ENCODE results near the gene AGAP3. TPM values are rescaled to one million over a fixed set of nuclear protein-coding genes. Genes with fewer than 3 reads are reported as not detected.
A peak's percentile ranks its signal among the peaks of the same experiment; 100 is the strongest.

Gene AGAP3
- total RNA-seq, 1 donor from 2014 or later = 77.8 TPM

DNA sequence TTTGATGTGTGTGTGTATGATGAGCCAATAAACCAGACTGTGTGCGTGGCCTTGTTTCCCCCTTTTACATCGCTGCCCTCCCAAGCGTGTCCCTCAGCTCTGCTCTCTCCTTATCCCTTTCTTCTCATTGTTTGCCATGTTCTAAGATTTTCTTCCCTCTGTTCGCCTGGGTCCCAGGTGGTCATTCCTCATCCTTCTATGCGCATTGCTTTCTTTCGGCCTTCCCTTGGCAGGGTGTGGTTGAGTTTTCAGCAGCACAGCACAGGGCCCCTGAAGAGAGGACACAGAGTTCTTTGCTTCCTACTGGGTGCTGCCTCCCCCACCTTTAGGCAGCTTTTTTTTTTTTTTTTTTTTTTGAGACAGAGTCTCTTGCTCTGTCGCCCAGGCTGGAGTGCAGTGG lies 58.1 kb downstream of the AGAP3 start:
- Mint-ChIP-seq H3K4me1 (ENCODE audit: low read depth) (no peaks in the 10 kb centered on the region), H3K9me3 (ENCODE audit: low read depth) (no peaks in the 10 kb centered on the region), H3K27ac (ENCODE audit: unreplicated experiment) (no peak overlapping the region), H3K36me3 (ENCODE audit: low read depth) (peaks cover 30% of the 10 kb centered on the region), H3K27me3 (ENCODE audit: low read depth) (no peaks in the 10 kb centered on the region), H3K4me3 (ENCODE audit: unreplicated experiment) (no peak overlapping the region)
- DNase-seq (ENCODE audit: low spot score) = no peak
- TF ChIP-seq, protein P1, sequence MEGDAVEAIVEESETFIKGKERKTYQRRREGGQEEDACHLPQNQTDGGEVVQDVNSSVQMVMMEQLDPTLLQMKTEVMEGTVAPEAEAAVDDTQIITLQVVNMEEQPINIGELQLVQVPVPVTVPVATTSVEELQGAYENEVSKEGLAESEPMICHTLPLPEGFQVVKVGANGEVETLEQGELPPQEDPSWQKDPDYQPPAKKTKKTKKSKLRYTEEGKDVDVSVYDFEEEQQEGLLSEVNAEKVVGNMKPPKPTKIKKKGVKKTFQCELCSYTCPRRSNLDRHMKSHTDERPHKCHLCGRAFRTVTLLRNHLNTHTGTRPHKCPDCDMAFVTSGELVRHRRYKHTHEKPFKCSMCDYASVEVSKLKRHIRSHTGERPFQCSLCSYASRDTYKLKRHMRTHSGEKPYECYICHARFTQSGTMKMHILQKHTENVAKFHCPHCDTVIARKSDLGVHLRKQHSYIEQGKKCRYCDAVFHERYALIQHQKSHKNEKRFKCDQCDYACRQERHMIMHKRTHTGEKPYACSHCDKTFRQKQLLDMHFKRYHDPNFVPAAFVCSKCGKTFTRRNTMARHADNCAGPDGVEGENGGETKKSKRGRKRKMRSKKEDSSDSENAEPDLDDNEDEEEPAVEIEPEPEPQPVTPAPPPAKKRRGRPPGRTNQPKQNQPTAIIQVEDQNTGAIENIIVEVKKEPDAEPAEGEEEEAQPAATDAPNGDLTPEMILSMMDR (IDR thresholded peaks at IDR 0.05) = no peak

- H3K4me3 Mint-ChIP-seq (ENCODE audit: unreplicated experiment) = no peak overlapping the region
- H3K36me3 Mint-ChIP-seq (ENCODE audit: low read depth) = peaks cover 20% of the 10 kb centered on the region
- no peaks in the 10 kb centered on the region for H3K9me3 Mint-ChIP-seq (ENCODE audit: low read depth)
- DNase-seq (ENCODE audit: low spot score) = no peak
- TF ChIP-seq, protein P1 (IDR thresholded peaks at IDR 0.05) = no peak
- H3K27ac Mint-ChIP-seq (ENCODE audit: unreplicated experiment) = no peak overlapping the region
- peaks cover 3% of the 10 kb centered on the region for H3K27me3 Mint-ChIP-seq (ENCODE audit: low read depth)
- no peaks in the 10 kb centered on the region for H3K4me1 Mint-ChIP-seq (ENCODE audit: low read depth)
These were observed 60.5 kb downstream of the AGAP3 start for GRCh38 chr7:151146761-151147160.

DNA sequence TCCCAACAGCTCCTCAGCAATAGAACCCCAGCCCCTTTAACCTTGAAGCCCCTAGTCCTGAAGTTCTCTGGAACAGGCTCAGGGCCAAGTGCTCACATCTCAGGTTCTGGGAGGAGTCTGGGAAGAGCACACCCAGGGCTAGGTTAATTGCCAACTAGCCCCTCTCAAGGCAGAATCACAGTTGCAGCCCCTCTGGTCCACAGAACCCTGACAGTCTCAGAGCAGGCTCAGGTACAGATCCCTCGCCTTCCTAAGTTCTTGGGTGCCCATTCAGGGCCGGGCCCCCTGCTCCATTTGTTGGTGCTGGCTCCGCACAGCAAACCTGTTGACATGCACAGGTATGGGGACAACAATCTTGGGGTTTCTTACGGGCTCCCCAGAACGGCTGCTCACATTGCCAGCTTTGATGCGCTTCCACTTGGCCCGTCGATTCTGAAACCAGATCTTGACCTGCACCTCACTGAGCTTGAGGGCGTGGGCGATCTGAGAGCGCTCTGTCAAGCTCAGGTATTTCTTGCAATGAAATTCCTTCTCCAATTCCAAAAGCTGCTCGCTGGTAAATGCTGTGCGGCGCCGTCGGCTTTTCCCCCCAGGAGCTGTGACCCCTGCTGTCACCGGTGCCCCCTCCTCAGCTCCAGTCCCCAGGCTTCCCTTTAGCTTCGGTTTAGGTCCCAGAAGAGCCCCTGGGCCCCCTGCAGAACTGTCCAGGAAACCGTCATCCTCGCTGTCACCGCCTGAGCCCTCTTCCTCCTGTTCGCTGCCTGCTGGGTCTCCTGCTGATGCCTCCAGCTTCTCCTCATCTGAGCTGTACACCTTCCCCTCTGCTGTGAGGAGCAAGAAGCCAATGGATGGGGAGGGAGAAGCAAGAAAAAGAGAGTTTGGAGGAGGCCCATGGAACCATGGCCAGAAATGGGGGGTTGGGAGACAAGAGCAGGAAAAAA lies 62.3 kb downstream of the AGAP3 start:
- DNase-seq (ENCODE audit: low spot score) = no peak
- peaks cover 3% of the 10 kb centered on the region for H3K27me3 Mint-ChIP-seq (ENCODE audit: low read depth)
- TF ChIP-seq, protein P1 (IDR thresholded peaks at IDR 0.05) = no peak
- H3K27ac Mint-ChIP-seq (ENCODE audit: unreplicated experiment) = no peak overlapping the region
- H3K9me3 Mint-ChIP-seq (ENCODE audit: low read depth) = no peaks in the 10 kb centered on the region
- no peaks in the 10 kb centered on the region for H3K4me1 Mint-ChIP-seq (ENCODE audit: low read depth)
- no peak overlapping the region for H3K4me3 Mint-ChIP-seq (ENCODE audit: unreplicated experiment)
- peaks cover 8% of the 10 kb centered on the region for H3K36me3 Mint-ChIP-seq (ENCODE audit: low read depth)

- H3K27me3 Mint-ChIP-seq (ENCODE audit: low read depth) = peaks cover 9% of the 10 kb centered on the region
- DNase-seq (ENCODE audit: low spot score) = no peak
- no peaks in the 10 kb centered on the region for H3K4me1 Mint-ChIP-seq (ENCODE audit: low read depth)
- no peak overlapping the region for H3K27ac Mint-ChIP-seq (ENCODE audit: unreplicated experiment)
- no peaks in the 10 kb centered on the region for H3K9me3 Mint-ChIP-seq (ENCODE audit: low read depth)
- no peak overlapping the region for H3K4me3 Mint-ChIP-seq (ENCODE audit: unreplicated experiment)
- no peaks in the 10 kb centered on the region for H3K36me3 Mint-ChIP-seq (ENCODE audit: low read depth)
- TF ChIP-seq, protein P1 (IDR thresholded peaks at IDR 0.05) = no peak
These were observed 64.1 kb downstream of the AGAP3 start for GRCh38 chr7:151150388-151150787.

GRCh38 chr7:151152643-151153513 lies 66.6 kb downstream of the AGAP3 start:
- DNase-seq (ENCODE audit: low spot score) = no peak
- Mint-ChIP-seq H3K36me3 (ENCODE audit: low read depth) (no peaks in the 10 kb centered on the region), H3K9me3 (ENCODE audit: low read depth) (no peaks in the 10 kb centered on the region), H3K27me3 (ENCODE audit: low read depth) (peaks cover 24% of the 10 kb centered on the region), H3K4me1 (ENCODE audit: low read depth) (no peaks in the 10 kb centered on the region), H3K4me3 (ENCODE audit: unreplicated experiment) (no peak overlapping the region), H3K27ac (ENCODE audit: unreplicated experiment) (no peak overlapping the region)
- TF ChIP-seq, protein P1 (IDR thresholded peaks at IDR 0.05) = peak; percentile 46

Measured in chondrocyte (in vitro differentiated cells).